GM12874 (cell line): ENCODE data around the gene DDX3X.

Source experiments
- TF ChIP-seq, protein P1 (sequence below): IDR thresholded peaks from 2 replicates; pipeline ENCODE4 v1.5.1; 2011; ENCODE audit warnings: low read depth, mild to moderate bottlenecking, control low read depth, low read length, moderate library complexity; ENCODE audit not compliant: insufficient read depth

DDX3X gene

GRCh38 chrX:41317477-41318208 lies 16.3 kb upstream of the DDX3X start:
- TF ChIP-seq, protein P1, sequence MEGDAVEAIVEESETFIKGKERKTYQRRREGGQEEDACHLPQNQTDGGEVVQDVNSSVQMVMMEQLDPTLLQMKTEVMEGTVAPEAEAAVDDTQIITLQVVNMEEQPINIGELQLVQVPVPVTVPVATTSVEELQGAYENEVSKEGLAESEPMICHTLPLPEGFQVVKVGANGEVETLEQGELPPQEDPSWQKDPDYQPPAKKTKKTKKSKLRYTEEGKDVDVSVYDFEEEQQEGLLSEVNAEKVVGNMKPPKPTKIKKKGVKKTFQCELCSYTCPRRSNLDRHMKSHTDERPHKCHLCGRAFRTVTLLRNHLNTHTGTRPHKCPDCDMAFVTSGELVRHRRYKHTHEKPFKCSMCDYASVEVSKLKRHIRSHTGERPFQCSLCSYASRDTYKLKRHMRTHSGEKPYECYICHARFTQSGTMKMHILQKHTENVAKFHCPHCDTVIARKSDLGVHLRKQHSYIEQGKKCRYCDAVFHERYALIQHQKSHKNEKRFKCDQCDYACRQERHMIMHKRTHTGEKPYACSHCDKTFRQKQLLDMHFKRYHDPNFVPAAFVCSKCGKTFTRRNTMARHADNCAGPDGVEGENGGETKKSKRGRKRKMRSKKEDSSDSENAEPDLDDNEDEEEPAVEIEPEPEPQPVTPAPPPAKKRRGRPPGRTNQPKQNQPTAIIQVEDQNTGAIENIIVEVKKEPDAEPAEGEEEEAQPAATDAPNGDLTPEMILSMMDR = no peak

- TF ChIP-seq, protein P1 = no peak
These were observed 13.6 kb upstream of the DDX3X start for GRCh38 chrX:41320393-41320792.

DNA sequence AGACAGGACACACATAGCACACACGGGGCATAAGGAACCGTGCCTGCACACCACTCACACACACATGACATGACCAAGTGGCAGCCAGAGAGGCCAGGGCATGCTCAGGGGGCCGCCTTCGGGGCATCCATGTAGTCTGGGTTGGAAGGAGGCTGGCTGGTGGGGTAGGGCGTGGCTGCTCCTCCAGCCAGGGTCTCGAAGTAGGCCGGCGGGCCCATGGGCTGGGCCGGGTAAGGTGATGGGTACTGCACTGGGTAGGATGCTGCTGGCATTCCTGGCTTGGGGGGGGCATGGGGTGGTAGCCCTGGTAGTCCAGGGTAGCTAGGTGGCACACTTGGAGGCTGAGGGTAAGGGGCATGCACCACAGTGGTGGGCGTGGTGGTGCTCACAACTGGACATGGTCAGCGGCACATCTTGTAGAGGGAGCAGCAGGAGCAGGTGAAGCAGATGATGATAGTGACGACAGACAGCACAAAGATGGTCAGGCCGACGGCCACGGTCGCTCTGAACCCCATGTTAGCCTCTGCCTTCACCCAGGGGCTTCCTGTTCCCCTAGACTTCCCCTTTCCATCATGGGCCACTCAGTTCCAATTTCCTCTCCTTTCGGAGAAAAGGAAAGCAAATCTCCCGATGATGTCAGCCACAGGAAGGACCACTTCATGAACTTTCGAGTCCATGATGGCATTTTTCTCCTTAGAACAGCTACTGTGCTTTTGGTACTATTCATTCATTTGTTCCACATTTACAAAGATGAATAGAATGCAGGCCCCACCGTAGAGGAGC lies 10.9 kb upstream of the DDX3X start:
- TF ChIP-seq, protein P1 = no peak

DNA sequence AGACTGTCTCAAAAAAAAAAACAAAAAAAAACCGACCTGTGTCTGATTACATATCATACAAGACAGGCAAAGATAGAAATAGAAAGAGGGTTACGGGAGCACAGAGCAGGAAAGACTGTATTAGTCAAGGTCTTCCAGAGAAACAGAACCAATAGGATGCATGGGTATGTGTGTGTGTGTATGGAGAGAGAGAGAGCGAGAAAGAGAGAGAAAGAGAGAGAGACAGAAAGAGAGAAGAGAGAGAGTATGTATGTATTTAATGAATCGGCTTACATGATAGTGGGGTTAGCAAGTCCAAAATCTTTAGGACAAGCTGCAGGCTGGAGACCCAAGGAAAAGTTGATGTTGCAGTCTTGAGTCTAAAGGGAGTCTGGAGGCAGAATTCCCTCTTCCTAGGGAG lies 7.5 kb upstream of the DDX3X start:
- TF ChIP-seq, protein P1 = no peak

DNA sequence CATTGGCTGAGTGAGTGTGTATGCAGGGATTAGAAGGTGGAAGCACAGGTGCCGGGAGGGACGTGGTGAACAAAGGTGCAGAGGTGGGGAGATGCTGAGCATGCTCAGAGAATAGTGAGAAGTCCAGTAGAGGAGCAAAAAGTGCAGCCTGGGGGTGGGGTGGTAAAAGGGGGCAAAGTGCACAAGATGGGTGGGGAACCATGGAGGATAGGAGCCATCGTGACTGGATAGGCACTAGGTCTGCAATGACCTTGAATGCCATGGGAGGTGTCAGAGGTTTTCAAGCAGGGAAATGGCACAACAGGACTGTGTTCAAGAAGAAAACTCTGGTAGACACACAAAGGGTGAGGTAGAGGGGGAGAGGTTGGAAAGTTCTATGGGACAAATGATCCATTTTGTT lies 6.6 kb upstream of the DDX3X start:
- TF ChIP-seq, protein P1 = no peak

DNA sequence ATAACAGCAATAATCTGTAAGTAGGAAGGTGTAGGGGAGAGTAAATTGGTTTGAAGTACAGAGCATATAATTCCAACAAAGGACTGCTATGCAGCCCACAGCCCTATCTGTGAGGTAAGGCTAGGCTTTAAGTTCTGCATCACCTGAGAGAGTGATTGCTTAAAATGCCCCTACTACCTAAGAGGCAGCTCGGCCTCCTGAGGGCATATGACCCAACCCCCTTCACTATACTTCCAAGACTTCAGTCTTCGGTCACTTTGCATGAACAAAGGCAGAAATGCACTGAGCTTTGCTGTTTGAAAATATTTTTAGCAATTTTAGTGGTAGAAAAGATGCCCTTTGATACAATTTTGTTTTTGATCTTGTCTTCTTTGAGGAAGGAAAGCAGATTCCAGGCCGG lies 4.9 kb upstream of the DDX3X start:
- TF ChIP-seq, protein P1 = no peak

DNA sequence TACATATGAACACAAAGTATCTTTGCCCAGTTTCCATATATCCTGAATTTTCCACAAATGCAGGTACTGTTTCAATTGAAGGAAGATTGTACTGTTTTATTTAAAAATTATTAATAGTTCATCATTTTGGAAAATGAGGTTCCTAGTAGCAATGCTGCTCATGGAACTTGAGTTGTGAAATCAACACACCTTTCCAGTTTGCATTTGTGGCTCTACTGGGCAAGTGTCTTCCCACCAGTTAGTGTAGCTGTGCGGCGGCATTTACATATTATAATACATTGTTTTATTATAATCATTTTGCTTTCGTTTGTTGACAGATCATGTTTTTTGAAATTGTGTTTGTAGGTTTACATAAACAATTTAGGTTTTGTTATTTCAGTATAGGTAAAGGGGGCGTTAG lies 2.0 kb upstream of the DDX3X start:
- TF ChIP-seq, protein P1 = no peak
